ENCODE data around the gene TTC28. TPM values are rescaled to one million over a fixed set of nuclear protein-coding genes. Genes with fewer than 3 reads are reported as not detected.

Gene TTC28
- total RNA-seq, 1 experiment from 2014 or later, result 0.12 TPM

GRCh38 chr22:28465841-28466240, 213.8 kb downstream of the TTC28 start:
- TF ChIP-seq SP1 (IDR thresholded peaks at IDR 0.05; ENCODE audit: low read depth) (no peak), CBX3 (IDR thresholded peaks at IDR 0.05; ENCODE audit: low read depth) (no peak), ZNF274 (IDR thresholded peaks at IDR 0.05; ENCODE audit: low read depth, low read length) (no peak), ELF1 (IDR thresholded peaks at IDR 0.05; ENCODE audit: borderline replicate concordance, low read depth) (no peak), ATF3 (IDR thresholded peaks at IDR 0.05) (no peak), ZBTB33 (IDR thresholded peaks at IDR 0.05; ENCODE audit: extremely low read depth, insufficient replicate concordance, low read length) (no peak), POLR2A (IDR thresholded peaks at IDR 0.05; ENCODE audit: borderline replicate concordance, extremely low read depth, insufficient read depth, insufficient read length) (no peak)
- ChIA-PET CTCF (no interaction called here), POLR2A (no interaction called here), RAD21 (ENCODE audit: low non-redundant PET in 1 of 2, low total read pairs in 2 of 2, uncharacterized antibody in 2 of 2, unreplicated experiment in 2 of 2) (no interaction called here)
- Histone ChIP-seq H3K27me3 (ENCODE audit: insufficient read depth, low read length) (peaks cover 46% of the 10 kb centered on the region), H3K9me2 (ENCODE audit: insufficient read depth) (no peaks in the 10 kb centered on the region), H3K36me3 (ENCODE audit: control insufficient read depth in 1 of 2, insufficient read depth in 2 of 2, low read length in 2 of 2) (no peaks in the 10 kb centered on the region), H3K79me2 (ENCODE audit: insufficient read depth, low read length) (no peaks in the 10 kb centered on the region), H3K4me2 (ENCODE audit: low read length) (no peak overlapping the region), H3K4me3 (replicated peaks in 1 of 2; ENCODE audit: low read depth in 1 of 2, low read length in 2 of 2) (no peak overlapping the region), H2AFZ (ENCODE audit: low read depth, low read length, poor library complexity, severe bottlenecking) (no peak overlapping the region), H3K9ac (ENCODE audit: low read length) (no peak overlapping the region), H3K27ac (ENCODE audit: low read depth, low read length) (no peak overlapping the region), H4K20me1 (ENCODE audit: insufficient read depth) (no peaks in the 10 kb centered on the region), H3K4me1 (ENCODE audit: control insufficient read depth in 1 of 2, insufficient read depth in 2 of 2, low read length in 2 of 2) (no peaks in the 10 kb centered on the region), H3K9me3 (ENCODE audit: control insufficient read depth in 1 of 2, insufficient read depth in 1 of 2, low read depth in 1 of 2, low read length in 2 of 2) (no peaks in the 10 kb centered on the region)
- DNase-seq (ENCODE audit: low read depth, low spot score) (no peak), ATAC-seq (no peak)
- no TSS peak for BruUV-seq (replicated peaks)
- intact Hi-C loops (cut with micrococcal nuclease), result no loop called here

- intact Hi-C loops (cut with micrococcal nuclease), result no loop called here
- ChIA-PET CTCF (no interaction called here), POLR2A (no interaction called here), RAD21 (ENCODE audit: low non-redundant PET in 1 of 2, low total read pairs in 2 of 2, uncharacterized antibody in 2 of 2, unreplicated experiment in 2 of 2) (no interaction called here)
- Histone ChIP-seq H3K9me2 (ENCODE audit: insufficient read depth) (no peaks in the 10 kb centered on the region), H3K4me3 (replicated peaks in 1 of 2; ENCODE audit: low read depth in 1 of 2, low read length in 2 of 2) (no peak overlapping the region), H3K36me3 (ENCODE audit: control insufficient read depth in 1 of 2, insufficient read depth in 2 of 2, low read length in 2 of 2) (no peaks in the 10 kb centered on the region), H3K9me3 (ENCODE audit: control insufficient read depth in 1 of 2, insufficient read depth in 1 of 2, low read depth in 1 of 2, low read length in 2 of 2) (no peaks in the 10 kb centered on the region), H3K4me2 (ENCODE audit: low read length) (no peak overlapping the region), H3K79me2 (ENCODE audit: insufficient read depth, low read length) (no peaks in the 10 kb centered on the region), H3K27ac (ENCODE audit: low read depth, low read length) (no peak overlapping the region), H3K9ac (ENCODE audit: low read length) (no peak overlapping the region), H3K4me1 (ENCODE audit: control insufficient read depth in 1 of 2, insufficient read depth in 2 of 2, low read length in 2 of 2) (no peaks in the 10 kb centered on the region), H3K27me3 (ENCODE audit: insufficient read depth, low read length) (peaks cover 44% of the 10 kb centered on the region), H4K20me1 (ENCODE audit: insufficient read depth) (no peaks in the 10 kb centered on the region), H2AFZ (ENCODE audit: low read depth, low read length, poor library complexity, severe bottlenecking) (no peak overlapping the region)
- no peak for DNase-seq (ENCODE audit: low read depth, low spot score)
- no TSS peak for BruUV-seq (replicated peaks)
- no peak for ATAC-seq
- TF ChIP-seq SRF (IDR thresholded peaks at IDR 0.05; ENCODE audit: low read depth) (no peak), FOSL1 (IDR thresholded peaks at IDR 0.05; ENCODE audit: low read depth) (no peak), EZH2 (IDR thresholded peaks at IDR 0.05) (no peak), ZBTB33 (IDR thresholded peaks at IDR 0.05; ENCODE audit: extremely low read depth, insufficient replicate concordance, low read length) (no peak), CTCF (IDR thresholded peaks at IDR 0.05 in 2 of 3, conservative IDR thresholded peaks at IDR 0.05 in 1 of 3; ENCODE audit: borderline replicate concordance in 1 of 3, insufficient read depth in 1 of 3, low read depth in 2 of 3, low read length in 2 of 3) (no peak), ELF1 (IDR thresholded peaks at IDR 0.05; ENCODE audit: borderline replicate concordance, low read depth) (no peak), EZH2phosphoT487 (IDR thresholded peaks at IDR 0.05; ENCODE audit: borderline replicate concordance) (no peak), CBX3 (IDR thresholded peaks at IDR 0.05; ENCODE audit: low read depth) (no peak), SIN3A (IDR thresholded peaks at IDR 0.05; ENCODE audit: low read depth) (no peak), RAD21 (IDR thresholded peaks at IDR 0.05; ENCODE audit: low read depth) (no peak)
Observed at GRCh38 chr22:28464127-28464526, 215.5 kb downstream of the TTC28 start.
